Breast epithelium (tissue), 3 donors: Measurements from ENCODE around the gene SLC8B1.

ENCODE experiments used
- POLR2AphosphoS5 ChIP-seq, 3 donors: sonication (generic); formaldehyde crosslinking; IDR thresholded peaks; one replicate each; pipeline ENCODE4 v1.6.1; 2017; ENCODE audit warnings: antibody characterized with exemption in 3 of 3
- TF ChIP-seq, protein P1 (sequence below), 3 donors: fragments of 450-650 bp; IDR thresholded peaks; one replicate each; pipeline ENCODE4 v1.5.1; 2016 to 2017; ENCODE audit warnings: antibody characterized with exemption in 3 of 3, mild to moderate bottlenecking in 3 of 3, moderate library complexity in 3 of 3

DNA sequence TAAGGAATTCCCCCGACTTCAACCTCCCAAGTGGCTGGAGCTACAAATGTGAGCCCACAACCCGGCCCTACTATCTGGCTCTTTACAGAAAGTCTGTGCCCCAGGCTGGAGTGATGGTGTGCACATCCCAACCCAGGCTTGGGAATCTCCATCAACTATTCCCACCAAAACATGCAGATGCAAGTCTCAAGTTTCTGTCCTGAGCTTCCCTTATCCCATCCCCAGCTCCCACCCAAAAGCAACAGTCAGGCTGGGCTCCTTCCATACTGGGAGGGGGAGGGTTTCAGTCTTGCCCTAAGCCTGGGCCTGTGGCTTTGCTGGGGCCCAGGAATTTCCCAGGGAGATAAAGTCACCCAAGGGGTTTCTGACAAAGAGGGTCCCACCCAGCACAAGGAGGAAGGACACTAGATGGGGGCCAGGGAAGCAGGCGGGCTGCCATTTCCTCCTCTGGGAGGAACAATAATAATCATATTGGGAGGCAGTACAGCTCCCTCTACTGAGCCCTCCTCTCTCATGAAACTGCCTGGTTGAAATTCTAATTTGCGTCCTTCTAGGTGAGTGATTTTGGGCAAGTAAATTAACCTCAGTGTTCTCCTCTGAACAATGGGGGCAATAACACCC is 8.0 kb downstream of the SLC8B1 start:
- TF ChIP-seq, protein P1, sequence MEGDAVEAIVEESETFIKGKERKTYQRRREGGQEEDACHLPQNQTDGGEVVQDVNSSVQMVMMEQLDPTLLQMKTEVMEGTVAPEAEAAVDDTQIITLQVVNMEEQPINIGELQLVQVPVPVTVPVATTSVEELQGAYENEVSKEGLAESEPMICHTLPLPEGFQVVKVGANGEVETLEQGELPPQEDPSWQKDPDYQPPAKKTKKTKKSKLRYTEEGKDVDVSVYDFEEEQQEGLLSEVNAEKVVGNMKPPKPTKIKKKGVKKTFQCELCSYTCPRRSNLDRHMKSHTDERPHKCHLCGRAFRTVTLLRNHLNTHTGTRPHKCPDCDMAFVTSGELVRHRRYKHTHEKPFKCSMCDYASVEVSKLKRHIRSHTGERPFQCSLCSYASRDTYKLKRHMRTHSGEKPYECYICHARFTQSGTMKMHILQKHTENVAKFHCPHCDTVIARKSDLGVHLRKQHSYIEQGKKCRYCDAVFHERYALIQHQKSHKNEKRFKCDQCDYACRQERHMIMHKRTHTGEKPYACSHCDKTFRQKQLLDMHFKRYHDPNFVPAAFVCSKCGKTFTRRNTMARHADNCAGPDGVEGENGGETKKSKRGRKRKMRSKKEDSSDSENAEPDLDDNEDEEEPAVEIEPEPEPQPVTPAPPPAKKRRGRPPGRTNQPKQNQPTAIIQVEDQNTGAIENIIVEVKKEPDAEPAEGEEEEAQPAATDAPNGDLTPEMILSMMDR (IDR thresholded peaks at IDR 0.05), result no peak
- TF ChIP-seq POLR2AphosphoS5 (IDR thresholded peaks at IDR 0.05), result no peak
